Measurements from ENCODE around the gene OR5H6.

DNA sequence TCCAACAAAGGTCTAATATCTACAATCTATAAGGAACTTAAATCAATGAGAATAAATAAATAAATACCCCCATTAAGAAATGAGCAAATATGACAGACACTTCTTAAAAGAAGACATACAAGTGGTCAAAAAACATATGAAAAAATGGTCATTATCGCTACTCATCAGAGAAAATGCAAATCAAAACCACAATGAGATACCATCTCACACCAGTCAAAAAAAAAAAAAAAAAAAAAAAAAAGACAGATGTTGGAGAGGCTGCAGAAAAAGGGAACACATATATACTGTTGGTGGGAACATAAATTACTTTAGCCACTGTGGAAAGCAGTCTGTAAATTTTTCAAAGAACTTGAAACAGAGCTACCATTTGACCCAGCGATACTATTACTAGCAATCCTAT lies 31.6 kb upstream of the OR5H6 start:
- TF ChIP-seq, protein P1, sequence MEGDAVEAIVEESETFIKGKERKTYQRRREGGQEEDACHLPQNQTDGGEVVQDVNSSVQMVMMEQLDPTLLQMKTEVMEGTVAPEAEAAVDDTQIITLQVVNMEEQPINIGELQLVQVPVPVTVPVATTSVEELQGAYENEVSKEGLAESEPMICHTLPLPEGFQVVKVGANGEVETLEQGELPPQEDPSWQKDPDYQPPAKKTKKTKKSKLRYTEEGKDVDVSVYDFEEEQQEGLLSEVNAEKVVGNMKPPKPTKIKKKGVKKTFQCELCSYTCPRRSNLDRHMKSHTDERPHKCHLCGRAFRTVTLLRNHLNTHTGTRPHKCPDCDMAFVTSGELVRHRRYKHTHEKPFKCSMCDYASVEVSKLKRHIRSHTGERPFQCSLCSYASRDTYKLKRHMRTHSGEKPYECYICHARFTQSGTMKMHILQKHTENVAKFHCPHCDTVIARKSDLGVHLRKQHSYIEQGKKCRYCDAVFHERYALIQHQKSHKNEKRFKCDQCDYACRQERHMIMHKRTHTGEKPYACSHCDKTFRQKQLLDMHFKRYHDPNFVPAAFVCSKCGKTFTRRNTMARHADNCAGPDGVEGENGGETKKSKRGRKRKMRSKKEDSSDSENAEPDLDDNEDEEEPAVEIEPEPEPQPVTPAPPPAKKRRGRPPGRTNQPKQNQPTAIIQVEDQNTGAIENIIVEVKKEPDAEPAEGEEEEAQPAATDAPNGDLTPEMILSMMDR (IDR thresholded peaks at IDR 0.05): no peak
- TF ChIP-seq POLR2A (IDR thresholded peaks at IDR 0.05): no peak
